ENCODE measurements around the gene CHPF.
A peak's percentile ranks its signal among the peaks of the same experiment; 100 is the strongest.

Gene CHPF

DNA sequence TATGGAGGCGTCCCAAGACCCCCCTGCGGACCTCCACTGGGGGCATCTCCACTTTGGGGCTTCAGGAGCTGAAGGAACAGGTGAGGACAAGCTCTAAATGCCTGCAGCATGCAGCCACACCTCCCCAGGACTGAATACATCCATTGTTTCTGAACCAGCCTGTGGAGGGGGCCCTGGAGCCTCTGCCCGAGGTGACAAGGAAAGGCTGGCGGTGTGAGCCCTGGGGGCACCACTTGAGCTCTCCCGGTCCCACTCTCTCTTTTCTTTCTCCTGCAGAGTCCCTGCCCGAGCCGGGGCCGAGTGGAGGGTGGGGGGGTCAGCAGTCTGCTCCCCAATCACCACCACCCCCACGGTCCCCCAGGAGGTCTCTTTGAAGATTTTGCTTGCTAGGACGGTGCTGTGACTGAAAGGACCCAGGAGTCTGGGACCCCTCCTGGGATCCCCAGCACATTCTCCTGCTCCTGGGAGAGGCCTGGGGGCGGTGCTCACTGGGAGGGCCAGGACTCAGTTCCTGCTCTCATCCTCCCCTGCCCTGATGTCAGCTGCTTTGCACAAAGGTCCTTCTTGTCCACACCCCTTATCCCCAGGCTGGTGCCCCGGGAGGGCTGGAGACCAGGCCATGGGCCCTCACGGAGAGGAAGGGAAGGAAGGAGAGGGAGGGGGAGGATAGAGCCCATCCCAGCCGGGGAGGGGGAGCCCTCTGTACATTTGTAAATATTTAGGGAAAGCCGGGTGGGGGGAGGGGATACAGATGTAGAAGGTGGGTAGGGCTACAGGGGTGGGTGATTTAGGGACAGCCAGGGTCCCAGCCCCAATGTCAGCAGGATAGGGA lies 5.7 kb downstream of the CHPF start:
- DNase-seq (ENCODE audit: low read depth): no peak
- H3K4me3 ChIP-seq (ENCODE audit: low read depth, low read length): no peak overlapping the region

DNA sequence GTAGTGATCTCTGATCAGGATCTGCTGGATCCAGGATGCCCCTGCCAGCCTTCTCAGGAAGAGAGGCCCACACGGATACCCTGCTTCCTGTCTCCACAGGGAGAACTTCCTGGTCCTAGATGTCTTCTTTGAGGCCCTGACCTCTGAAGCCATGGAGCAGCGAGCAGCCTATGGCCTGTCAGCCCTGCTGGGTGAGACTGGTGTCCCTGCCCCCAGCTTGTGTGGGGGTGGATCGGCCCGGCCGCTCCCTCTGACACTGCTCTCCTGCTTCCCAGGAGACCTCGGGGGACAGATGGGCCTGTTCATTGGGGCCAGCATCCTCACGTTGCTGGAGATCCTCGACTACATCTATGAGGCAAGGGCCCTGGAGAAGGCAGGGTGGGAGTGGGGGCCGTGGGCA lies 6.6 kb downstream of the CHPF start:
- H3K4me3 ChIP-seq (ENCODE audit: low read depth, low read length): no peak overlapping the region
- DNase-seq (ENCODE audit: low read depth): no peak

DNA sequence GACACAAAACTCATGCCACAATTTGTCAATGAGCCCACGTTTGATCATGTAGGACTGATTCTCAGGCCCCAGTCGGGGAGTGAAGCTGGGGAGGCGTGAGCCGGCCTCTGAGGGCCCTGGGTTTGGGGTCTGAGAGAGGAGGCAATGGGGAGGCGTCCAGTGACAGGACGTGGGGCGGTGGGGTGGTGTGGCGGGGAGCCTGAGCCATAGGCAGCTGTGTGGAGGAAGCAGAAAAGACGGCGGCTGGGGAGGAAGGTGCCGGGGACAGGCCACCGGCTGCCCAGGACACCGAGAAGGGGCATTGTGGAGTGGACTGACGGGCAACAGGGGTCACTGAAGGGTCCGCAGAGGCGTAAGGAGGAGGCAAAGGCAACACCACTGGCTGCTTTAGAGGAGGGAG lies 7.2 kb downstream of the CHPF start:
- no peak overlapping the region for H3K4me3 ChIP-seq (ENCODE audit: low read depth, low read length)
- DNase-seq (ENCODE audit: low read depth): no peak

DNA sequence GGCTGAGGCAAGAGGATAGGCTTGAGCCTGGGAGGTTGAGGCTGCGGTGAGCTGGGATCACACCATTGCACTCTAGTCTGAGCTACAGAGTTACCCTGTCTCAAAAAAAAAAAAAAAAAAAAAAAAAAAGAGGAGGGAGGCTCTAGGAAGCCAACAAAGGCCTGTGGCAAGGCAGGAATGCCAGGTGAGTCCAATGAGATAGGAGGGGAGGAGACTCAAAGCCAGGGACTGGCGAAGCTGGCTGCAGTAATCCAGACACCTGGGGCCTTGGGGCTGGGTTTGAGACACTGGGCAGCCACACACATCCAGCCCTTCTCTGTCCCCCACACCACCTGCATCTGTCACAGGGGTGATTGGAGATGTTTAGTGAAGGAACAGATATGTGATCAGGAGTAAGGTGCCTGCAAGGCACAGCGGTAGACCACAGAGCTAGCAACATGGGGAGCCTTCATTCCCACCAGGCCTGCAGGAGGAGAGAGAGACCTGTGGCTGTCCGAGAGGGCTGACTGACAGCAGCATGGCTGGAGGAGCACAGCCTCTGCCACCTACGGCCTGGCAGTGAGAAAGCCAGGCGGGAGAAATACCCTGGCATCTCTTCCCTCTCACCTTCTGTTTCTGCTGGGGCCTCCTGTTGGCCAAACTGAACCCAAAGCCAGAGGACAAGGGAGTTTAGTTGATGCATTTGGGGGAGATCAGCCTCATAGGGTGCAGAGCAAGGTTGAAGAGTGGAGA lies 9.5 kb downstream of the CHPF start:
- no peak overlapping the region for H3K4me3 ChIP-seq (ENCODE audit: low read depth, low read length)
- DNase-seq (ENCODE audit: low read depth): no peak

DNA sequence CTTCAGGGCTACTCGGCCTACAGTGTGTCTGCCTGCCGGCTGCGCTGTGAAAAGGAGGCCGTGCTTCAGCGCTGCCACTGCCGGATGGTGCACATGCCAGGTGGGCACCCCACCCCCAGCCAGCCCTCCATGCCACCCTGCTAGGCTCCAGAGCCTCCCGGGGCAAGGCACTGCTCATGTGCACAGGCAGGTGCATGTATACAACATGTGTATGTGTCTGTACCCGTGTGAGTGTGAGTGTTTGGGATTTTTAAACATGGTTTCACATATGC lies 11.3 kb downstream of the CHPF start:
- DNase-seq (ENCODE audit: low read depth): no peak
- no peak overlapping the region for H3K4me3 ChIP-seq (ENCODE audit: low read depth, low read length)

DNA sequence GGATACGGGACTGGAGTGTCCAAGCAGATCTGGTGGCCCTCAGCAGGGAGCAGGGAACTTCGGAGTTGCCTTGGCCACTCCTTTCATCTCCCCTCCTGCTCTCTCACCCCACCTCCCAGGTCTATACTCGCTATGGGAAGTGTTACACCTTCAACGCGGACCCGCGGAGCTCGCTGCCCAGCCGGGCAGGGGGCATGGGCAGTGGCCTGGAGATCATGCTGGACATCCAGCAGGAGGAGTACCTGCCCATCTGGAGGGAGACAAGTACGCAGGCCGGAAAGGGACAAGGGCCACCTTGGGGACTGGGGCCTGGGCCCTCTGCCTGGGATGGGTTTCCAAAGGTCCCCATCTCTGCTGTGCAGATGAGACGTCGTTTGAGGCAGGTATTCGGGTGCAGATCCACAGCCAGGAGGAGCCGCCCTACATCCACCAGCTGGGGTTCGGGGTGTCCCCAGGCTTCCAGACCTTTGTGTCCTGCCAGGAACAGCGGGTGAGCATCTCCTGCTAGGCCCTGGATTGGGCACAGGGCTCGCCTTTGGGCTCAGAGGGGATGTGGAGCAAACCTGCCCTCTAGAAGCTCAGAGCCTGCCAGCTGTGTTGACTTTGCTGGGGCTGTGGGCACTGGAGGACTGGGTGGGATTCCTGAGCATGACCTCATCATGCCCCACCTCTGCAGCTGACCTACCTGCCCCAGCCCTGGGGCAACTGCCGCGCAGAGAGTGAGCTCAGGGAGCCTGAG lies 11.8 kb downstream of the CHPF start:
- DNase-seq (ENCODE audit: low read depth): no peak
- no peak overlapping the region for H3K4me3 ChIP-seq (ENCODE audit: low read depth, low read length)

DNA sequence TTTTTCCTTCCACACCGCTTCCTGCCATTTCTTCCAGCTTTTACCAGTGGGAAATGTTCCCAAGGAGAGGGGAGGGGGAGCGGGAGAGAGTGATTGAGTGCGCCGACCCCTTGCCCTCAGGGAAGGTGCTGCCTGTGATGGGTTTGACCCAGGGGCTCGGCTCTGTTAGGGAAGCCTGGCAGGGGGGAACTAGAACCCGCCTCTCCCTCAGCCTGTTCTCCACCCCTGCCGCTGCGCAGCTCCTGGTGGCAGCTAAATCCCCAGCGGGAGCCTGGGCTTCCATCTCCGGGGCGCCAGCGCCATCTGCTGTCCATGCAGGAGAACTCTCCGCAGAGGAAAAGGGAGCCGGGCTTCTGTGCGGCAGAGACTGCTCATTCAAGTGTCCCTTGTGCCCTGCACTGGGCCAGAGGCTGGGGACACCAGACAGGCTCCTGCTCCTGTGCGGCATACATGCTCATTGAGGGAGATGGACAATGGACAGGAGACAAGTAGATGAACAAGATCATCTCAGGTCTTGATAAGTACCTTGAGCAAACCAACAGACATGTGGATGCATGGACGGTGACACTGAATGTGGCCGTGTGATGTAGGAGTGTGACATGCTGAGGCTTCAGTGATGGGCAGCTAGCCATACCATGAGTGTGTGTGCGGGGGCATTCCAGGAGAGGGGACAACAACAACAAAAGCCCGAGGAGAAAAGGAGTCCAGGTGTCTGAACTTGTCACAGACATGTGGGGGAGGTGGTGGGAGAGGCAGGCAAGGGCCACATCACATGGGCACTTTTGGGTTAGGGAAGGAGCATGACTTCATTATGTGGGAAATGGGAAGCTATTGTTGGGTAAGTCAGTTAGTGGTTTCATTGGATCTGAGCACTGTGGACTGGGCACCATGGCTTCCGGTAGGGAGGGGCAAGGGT lies 13.3 kb downstream of the CHPF start:
- DNase-seq (ENCODE audit: low read depth): peak; percentile 45
- peak overlapping the region; percentile 31 for H3K4me3 ChIP-seq (ENCODE audit: low read depth, low read length)

DNA sequence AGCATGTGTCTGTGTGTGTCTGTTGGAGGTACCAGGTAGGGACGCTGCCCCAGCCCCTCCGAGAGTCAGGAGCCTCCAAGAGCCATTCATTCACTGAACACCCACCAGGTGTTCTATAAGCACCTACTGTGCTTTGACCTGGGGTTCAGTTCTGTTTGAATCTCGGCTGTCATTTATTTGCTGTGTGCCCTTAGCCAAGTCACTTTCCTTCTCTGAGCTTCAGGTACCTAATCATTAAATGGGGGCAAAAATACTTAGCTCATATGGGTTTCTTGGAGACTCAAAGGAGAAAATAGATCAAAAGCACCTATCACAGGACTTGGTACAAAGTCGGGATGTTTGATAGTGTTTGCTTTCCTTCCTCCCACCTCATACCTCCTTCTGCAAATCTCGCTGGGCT lies 16.1 kb downstream of the CHPF start:
- H3K4me3 ChIP-seq (ENCODE audit: low read depth, low read length): no peak overlapping the region
- DNase-seq (ENCODE audit: low read depth): no peak

DNA sequence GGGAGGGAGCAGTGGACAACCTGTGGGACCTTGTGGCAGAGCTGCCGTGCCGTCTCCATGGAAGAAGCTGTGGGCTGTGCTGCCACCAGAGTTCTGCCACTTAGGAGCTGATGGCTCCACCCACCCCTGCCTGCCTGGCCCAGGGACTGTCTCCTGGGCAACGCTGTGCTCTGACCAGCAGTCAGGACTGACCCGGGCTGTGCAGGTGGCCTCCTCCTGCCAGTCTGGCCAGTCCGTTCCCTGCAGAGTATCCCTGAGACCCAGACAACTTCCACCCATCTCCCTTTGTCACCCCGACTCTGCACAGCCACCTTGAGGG lies 16.6 kb downstream of the CHPF start:
- DNase-seq (ENCODE audit: low read depth): no peak

DNA sequence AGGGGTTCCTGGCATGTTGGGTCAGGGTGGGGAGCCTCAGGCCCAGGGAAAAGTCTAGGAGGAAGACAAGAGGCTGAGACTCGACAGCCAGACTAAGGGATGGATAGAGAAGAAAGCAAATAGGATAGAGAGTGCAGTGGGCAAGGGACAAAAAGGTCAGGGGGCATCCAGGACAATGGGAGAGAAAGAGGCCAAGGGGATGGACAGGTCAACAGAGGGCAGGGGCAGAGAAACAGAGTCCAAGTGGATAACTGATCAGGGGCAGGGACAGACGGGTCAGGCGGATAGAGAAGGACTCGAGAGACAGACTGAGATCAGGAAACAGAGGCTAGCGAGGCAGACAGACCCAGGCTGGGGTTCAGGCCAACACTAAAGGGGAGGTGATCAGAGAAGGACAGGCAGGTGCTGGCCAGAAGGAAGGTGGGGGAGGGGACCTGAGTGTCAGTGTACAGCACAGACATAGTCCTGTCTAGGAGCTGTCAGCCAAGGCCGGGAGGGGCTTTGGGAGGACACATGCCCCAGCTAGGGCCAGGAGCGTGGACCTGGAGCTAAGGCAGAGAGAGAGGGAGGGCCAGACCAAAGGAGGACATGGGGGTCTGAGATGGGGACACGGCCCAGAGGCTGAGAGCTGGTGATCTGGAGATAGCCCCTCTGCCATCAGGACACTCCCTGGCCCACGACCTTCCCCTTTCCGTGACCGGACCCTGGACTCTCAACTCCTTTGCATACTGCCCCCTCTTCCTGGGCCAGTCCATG lies 17.1 kb downstream of the CHPF start:
- DNase-seq (ENCODE audit: low read depth): no peak
- H3K4me3 ChIP-seq (ENCODE audit: low read depth, low read length): no peak overlapping the region

More for the DNA sequence above, 16.6 kb downstream of the CHPF start:
- no peak overlapping the region for H3K4me3 ChIP-seq (ENCODE audit: low read depth, low read length)

DNA sequence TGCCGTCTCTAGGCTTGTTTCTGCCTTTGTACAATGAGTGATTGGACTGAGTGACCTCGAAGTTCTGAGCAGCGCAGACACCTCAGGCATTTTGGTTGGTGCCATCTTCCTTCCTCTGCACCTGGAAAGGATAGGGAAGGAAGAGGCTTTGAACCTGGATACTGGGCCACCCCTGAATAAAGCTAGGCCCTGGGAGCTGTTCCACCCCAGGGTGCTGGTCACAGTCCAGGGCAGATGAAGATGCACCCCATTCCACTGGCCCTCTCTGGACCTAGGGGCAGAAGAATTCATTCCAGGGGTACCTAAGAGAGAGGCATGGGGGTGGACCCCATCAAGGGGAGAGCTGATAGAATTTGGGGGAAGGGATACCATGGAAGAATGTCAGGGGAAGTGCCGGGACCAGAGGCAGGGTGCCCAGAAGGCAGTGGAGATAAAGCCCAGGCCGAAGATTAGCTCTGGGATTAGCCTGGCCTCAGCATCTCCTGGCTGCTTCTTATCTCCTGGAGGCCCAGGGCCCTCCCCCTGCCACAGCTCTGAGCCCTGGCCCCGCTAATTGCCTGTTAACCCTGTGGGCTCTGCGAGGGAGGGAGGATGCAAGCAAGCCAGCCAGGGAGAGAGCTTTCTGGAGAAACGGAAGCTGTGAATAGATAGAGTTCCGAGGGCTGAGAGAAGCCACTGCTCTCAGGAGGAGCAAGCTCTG lies 17.9 kb downstream of the CHPF start:
- DNase-seq (ENCODE audit: low read depth): no peak
- H3K4me3 ChIP-seq (ENCODE audit: low read depth, low read length): no peak overlapping the region

DNA sequence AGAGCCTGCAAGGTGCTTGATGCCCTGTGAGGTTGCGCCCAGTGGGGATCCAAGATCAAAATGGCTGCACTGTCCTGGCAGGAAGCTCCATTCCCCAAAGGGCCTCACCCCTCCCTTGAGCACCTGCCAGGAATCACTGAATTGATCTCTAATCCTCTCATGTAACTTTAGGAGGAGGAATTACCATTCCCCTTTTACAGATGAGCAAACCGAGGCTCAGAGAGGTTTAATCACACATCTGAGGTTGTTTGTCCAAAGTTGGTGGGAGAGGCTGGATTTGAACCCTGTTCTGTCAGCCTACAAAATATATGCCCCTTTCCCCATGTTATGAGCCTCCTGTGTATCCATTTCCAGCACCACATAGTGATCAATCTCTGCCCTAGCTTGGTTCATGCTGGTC lies 18.8 kb downstream of the CHPF start:
- no peak overlapping the region for H3K4me3 ChIP-seq (ENCODE audit: low read depth, low read length)
- no peak for DNase-seq (ENCODE audit: low read depth)

DNA sequence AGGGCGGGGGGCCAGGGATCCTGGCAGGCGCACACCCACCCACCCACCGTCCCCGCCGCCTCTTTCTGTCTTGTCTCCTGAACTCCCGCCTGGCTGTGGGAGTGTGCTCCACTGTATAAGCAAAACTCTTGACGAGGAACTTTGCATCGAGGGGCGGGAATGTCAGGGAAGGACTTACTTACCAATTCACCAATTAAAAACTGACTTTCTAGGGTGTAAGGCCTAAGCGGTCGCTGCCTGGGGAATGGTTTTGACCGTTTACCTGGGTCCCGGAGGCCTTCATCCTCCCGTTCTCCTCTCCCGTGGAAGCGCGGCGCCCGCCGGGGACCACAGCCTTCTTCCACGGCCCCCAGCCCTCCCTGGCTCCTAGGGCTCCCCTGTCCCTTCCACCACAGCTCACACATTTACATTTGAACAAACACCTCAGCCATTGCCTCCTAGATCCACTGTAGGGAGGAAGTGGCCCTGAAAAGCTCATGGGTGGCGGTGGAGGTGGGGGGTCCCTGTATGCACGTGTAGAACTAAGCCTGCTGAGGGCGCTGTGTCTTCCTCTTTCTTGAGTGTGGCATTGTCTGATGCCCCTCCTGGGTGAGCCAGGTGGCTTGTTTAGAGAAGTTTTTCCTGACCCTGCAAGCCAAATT lies 20.5 kb downstream of the CHPF start:
- no peak for DNase-seq (ENCODE audit: low read depth)
- no peak overlapping the region for H3K4me3 ChIP-seq (ENCODE audit: low read depth, low read length)

DNA sequence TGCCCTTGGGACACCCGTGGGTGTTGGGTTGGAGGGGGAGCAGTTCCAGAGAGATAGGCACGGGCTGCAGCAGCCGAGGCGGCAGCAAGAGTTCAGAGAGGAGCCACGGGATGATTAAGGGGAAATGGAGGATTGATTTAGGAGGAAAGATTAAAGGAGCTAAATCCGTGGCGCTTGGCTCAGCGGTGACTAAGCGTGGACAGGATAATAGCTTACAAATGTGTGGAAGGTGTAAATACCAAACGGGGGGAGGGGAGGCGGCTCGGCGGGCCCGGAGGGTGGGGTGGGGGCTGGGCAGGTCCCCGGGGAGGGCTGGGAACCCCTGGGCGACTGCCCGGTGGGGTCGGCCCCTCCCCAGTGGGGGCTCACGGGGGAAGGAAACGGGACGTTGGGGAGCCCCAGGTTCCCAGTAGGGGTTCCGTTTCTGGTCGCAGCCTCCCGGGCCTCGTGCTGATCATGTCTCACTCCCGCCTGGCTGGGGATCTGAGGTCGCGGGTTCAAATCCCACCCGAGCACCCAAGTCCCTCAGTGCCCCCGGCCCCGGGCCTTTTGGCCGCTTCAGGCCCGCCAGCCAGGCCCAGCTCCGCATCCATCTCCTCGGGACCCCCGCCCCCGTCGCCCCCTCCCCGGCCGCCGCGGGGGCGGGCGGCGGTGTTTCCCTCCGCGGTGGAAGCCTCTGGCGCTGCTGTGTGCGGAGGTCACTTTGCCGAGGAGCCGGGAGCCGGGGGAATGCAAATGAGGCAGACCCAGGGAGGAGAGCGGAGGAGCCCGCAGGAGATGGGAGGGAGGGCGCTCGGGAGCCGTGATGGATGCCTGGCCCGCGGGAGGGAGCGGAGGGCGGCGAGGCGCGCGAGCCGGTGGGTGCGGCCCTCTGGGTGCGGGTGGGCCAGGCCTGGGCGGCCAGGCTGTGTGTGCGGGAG lies 21.2 kb downstream of the CHPF start:
- H3K4me3 ChIP-seq (ENCODE audit: low read depth, low read length): peak overlapping the region; percentile 25
- no peak for DNase-seq (ENCODE audit: low read depth)

DNA sequence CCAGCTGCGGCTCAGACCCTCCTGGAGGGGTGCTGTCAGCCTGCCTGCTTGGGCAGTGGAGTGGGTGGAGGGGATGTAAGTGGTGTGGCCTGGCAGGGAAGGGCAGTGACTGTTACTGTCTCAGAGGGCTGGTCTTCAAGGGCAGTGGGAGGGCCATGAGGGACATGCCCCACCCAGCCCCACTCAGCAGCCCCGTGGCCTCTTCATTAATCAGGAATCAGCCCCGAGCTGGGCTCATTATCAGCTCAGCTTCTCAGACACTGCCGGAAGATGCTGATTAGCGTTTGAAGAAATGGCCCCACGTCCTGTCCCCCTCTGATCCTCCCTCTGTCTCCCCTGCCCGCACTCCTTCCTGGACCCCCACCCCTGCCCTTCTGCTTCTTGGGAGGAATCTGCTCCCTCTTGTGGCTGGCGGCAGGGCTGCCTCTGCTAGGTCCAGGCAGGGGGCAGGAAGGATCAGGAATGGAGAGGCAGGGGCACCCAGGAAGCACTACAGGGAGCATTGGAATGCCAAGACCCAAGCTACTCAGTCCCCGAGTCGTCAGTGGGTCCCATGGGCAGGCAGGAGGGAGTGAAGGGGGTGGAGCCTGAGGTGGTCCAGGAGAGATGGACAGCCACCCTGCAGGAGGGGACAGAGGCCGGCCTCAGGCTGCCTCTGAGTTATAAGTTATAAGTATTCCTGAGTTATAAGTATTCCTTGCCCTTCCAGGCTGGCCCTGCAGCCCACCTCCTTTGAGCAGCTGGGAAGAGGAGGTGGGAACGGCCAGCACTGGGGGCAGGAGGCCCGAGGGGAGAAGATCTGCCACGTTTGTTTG lies 22.3 kb downstream of the CHPF start:
- H3K4me3 ChIP-seq (ENCODE audit: low read depth, low read length): no peak overlapping the region
- DNase-seq (ENCODE audit: low read depth): no peak

DNA sequence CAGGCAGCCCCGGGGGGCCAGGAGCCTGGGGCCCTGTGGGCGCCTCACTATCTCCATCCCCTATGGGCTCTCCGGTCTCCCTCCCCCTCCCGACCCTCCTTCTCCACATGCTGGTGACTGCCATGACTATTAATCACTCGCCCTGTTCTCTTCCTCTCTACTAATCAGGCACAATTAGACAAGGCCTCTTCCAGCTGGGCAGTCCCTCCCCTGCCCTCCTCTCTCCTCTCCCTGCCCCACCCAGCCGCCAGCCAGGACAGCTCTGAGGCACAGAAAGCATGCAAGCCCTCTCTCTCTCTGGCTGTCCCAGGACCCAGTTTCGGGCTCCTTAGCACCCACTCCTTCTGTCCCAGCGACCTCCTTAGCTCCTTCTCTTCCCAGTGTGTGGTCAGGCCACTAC lies 23.5 kb downstream of the CHPF start:
- H3K4me3 ChIP-seq (ENCODE audit: low read depth, low read length): no peak overlapping the region
- DNase-seq (ENCODE audit: low read depth): no peak
